ENCODE measurements around the gene LRPAP1. TPM values are rescaled to one million over a fixed set of nuclear protein-coding genes. Genes with fewer than 3 reads are reported as not detected.
A peak's percentile ranks its signal among the peaks of the same experiment; 100 is the strongest.

LRPAP1 gene
- total and polyA plus RNA-seq, 2 donors (not counting 1 experiment from before 2014, with no cell fraction given) = 64.6 to 86.8 TPM

- CTCF ChIA-PET = interaction anchor here (0.9 to 3.5 kb wide), 3 partner anchors 11 to 256 kb away, joined by 3 to 16 read pairs (median 3); no protein-coding TSS in a partner anchor
- Mint-ChIP-seq H3K4me3 (peak overlapping the region; percentile 87), H3K4me1 (peaks cover 76% of the 10 kb centered on the region), H3K27ac (peak overlapping the region; percentile 84), H3K27me3 (no peaks in the 10 kb centered on the region), H3K9me3 (ENCODE audit: insufficient read depth) (no peaks in the 10 kb centered on the region)
- Histone ChIP-seq H3K4me2 (replicated peaks; ENCODE audit: low read depth, low read length, poor library complexity, severe bottlenecking) (peak overlapping the region; percentile 94), H3K79me2 (ENCODE audit: control insufficient read depth, insufficient read depth, low read length) (no peaks in the 10 kb centered on the region), H2AFZ (ENCODE audit: insufficient read depth, low read depth, low read length, poor library complexity, severe bottlenecking) (peak overlapping the region; percentile 64), H4K20me1 (ENCODE audit: control insufficient read depth, insufficient read depth, low read length, poor library complexity, severe bottlenecking) (peaks cover 4% of the 10 kb centered on the region), H3K36me3 (replicated peaks in 1 of 2; ENCODE audit: control extremely low read depth in 1 of 2, control insufficient read depth in 1 of 2, extremely low read depth in 1 of 2, insufficient read depth in 2 of 2, low read length in 1 of 2) (no peaks in the 10 kb centered on the region), H3K9ac (ENCODE audit: low read length) (peak overlapping the region; percentile 63), H3K4me1 (ENCODE audit: control insufficient read depth in 2 of 2, insufficient read depth in 2 of 2, low read length in 2 of 2) (peaks cover 47 to 88% of the 10 kb centered on the region in 2 donors), H3K9me3 (ENCODE audit: control extremely low read depth in 1 of 3, control insufficient read depth in 2 of 3, insufficient read depth in 1 of 3, low read length in 2 of 3) (no peaks in the 10 kb centered on the region), H3K27ac (ENCODE audit: low read length in 2 of 2) (peak overlapping the region; percentile 42 to 87), H3K4me3 (ENCODE audit: control extremely low read depth in 1 of 5, extremely low read depth in 1 of 5, insufficient read depth in 1 of 5, low read depth in 2 of 5, low read length in 4 of 5) (peak overlapping the region in 4 of 5 experiments; percentile 49 to 71 (median 56)), H3K27me3 (replicated peaks in 1 of 4; ENCODE audit: control extremely low read depth in 1 of 4, control insufficient read depth in 3 of 4, insufficient read depth in 4 of 4, low read length in 3 of 4) (peaks cover 0 to 4% (median 0%) of the 10 kb centered on the region in 4 experiments)
- POLR2A ChIA-PET = interaction anchor here (0.6 to 1.2 kb wide), 4 partner anchors 47 to 738 kb away, joined by 3 to 6 read pairs (median 4); partner anchors contain the start of gene LRPAP1
- peak; percentile 94 for DNase-seq
- 20% methylated on average over 44 of the region's 45 CpGs for WGBS (ENCODE audit: insufficient coverage)
- peak; percentile 65 for ATAC-seq (ENCODE audit: low read depth)
- no peak for TF ChIP-seq EZH2 (IDR thresholded peaks at IDR 0.05; ENCODE audit: borderline replicate concordance, insufficient read depth, low read depth, low read length, poor library complexity, severe bottlenecking)
- TF ChIP-seq, protein P1, sequence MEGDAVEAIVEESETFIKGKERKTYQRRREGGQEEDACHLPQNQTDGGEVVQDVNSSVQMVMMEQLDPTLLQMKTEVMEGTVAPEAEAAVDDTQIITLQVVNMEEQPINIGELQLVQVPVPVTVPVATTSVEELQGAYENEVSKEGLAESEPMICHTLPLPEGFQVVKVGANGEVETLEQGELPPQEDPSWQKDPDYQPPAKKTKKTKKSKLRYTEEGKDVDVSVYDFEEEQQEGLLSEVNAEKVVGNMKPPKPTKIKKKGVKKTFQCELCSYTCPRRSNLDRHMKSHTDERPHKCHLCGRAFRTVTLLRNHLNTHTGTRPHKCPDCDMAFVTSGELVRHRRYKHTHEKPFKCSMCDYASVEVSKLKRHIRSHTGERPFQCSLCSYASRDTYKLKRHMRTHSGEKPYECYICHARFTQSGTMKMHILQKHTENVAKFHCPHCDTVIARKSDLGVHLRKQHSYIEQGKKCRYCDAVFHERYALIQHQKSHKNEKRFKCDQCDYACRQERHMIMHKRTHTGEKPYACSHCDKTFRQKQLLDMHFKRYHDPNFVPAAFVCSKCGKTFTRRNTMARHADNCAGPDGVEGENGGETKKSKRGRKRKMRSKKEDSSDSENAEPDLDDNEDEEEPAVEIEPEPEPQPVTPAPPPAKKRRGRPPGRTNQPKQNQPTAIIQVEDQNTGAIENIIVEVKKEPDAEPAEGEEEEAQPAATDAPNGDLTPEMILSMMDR (IDR thresholded peaks at IDR 0.05) = no peak
- intact Hi-C loops (cut with micrococcal nuclease) = loop anchor here (1.0 to 10.0 kb wide), 5 partner anchors 97 to 470 kb away; no protein-coding TSS in a partner anchor
Measured at GRCh38 chr4:3484057-3484973, 47.9 kb downstream of the LRPAP1 start.
